HEK293 (cell line): Measurements from ENCODE around the gene PIGO.

ENCODE experiments used
- CTCF ChIA-PET: fragments of 350-600 bp; formaldehyde crosslinking; extraction: SDS; loops from one replicate; lab custom pipeline; 2021; ENCODE audit warnings: antibody characterized with exemption; lab: Yijun Ruan, JAX
- POLR2A ChIA-PET: fragments of 300-600 bp; formaldehyde crosslinking; extraction: SDS; loops from one replicate; lab custom pipeline; 2020; ENCODE audit warnings: antibody characterized with exemption, inconsistent platforms; lab: Yijun Ruan, JAX
- H3K27ac ChIP-seq: fragments of 200-500 bp; sonication (Bioruptor generic); 2 replicates; pipeline ENCODE4 v1.5.1; 2014; ENCODE audit warnings: low read depth, low read length, control low read depth, inconsistent platforms; ENCODE audit errors: extremely low read depth
- H3K36me3 ChIP-seq, 2 experiments: fragments of 200-500 bp in 1 of 2; sonication (Bioruptor generic) in 1 of 2; 1 replicate in 1 of 2; 2 replicates in 1 of 2; pipeline ENCODE4 v1.5.1; 2014 to 2017; ENCODE audit warnings: inconsistent platforms in 2 of 2, low read length in 2 of 2; ENCODE audit not compliant: control insufficient read depth in 2 of 2, insufficient read depth in 1 of 2
- H3K4me1 ChIP-seq: fragments of 200-500 bp; sonication (Bioruptor generic); 2 replicates; pipeline ENCODE4 v1.5.1; 2014; ENCODE audit warnings: mild to moderate bottlenecking, low read length, inconsistent platforms; ENCODE audit not compliant: control insufficient read depth, insufficient read depth
- H3K4me3 ChIP-seq: 2 replicates; pipeline ENCODE4 v1.5.1; 2011; ENCODE audit warnings: low read depth, mild to moderate bottlenecking, control low read depth, low read length, moderate library complexity
- H3K9me3 ChIP-seq: fragments of 200-500 bp; sonication (Bioruptor generic); 2 replicates; pipeline ENCODE4 v1.5.1; 2014; ENCODE audit warnings: low read depth, low read length, inconsistent platforms; ENCODE audit not compliant: control insufficient read depth, insufficient read depth
- GFI1B ChIP-seq: fragments of 450-650 bp; formaldehyde crosslinking; IDR thresholded peaks from 2 replicates; pipeline ENCODE4 v1.5.1; 2016; ENCODE audit warnings: missing biosample characterization, missing genetic modification characterization
- IKZF3 ChIP-seq: fragments of 450-650 bp; IDR thresholded peaks from 2 replicates; pipeline ENCODE4 v1.5.0; 2018; ENCODE audit warnings: missing biosample characterization, mild to moderate bottlenecking, missing genetic modification characterization, moderate library complexity
- OVOL3 ChIP-seq: fragments of 450-650 bp; formaldehyde crosslinking; IDR thresholded peaks from 2 replicates; pipeline ENCODE4 v1.5.1; 2016; ENCODE audit warnings: missing biosample characterization, missing genetic modification characterization
- SCRT2 ChIP-seq: fragments of 450-650 bp; formaldehyde crosslinking; IDR thresholded peaks from 2 replicates; pipeline ENCODE4 v1.5.1; 2016; ENCODE audit warnings: missing biosample characterization, missing genetic modification characterization
- TCF7L2 ChIP-seq: IDR thresholded peaks from 2 replicates; pipeline ENCODE4 v1.6.1; 2011; ENCODE audit warnings: low read depth, mild to moderate bottlenecking, inconsistent platforms, low read length, moderate library complexity, borderline replicate concordance
- WT1 ChIP-seq: fragments of 450-650 bp; formaldehyde crosslinking; IDR thresholded peaks from 2 replicates; pipeline ENCODE4 v1.5.1; 2016; ENCODE audit warnings: missing biosample characterization, missing genetic modification characterization
- ZBTB11 ChIP-seq: fragments of 450-650 bp; formaldehyde crosslinking; conservative IDR thresholded peaks from 2 replicates; pipeline ENCODE4 v1.5.1; 2016; ENCODE audit warnings: low read depth, missing biosample characterization, missing genetic modification characterization
- ZBTB7A ChIP-seq: fragments of 450-650 bp; formaldehyde crosslinking; IDR thresholded peaks from 2 replicates; pipeline ENCODE4 v1.5.1; 2016; ENCODE audit warnings: low read depth, missing biosample characterization, missing genetic modification characterization
- ZBTB8A ChIP-seq: fragments of 450-650 bp; formaldehyde crosslinking; IDR thresholded peaks from 2 replicates; pipeline ENCODE4 v1.5.1; 2016; ENCODE audit warnings: missing biosample characterization, missing genetic modification characterization
- ZNF112 ChIP-seq: fragments of 450-650 bp; formaldehyde crosslinking; IDR thresholded peaks from 2 replicates; pipeline ENCODE4 v1.5.0; 2017; ENCODE audit warnings: missing biosample characterization, missing genetic modification characterization
- ZNF174 ChIP-seq: fragments of 450-650 bp; formaldehyde crosslinking; IDR thresholded peaks from 2 replicates; pipeline ENCODE4 v1.5.0; 2017; ENCODE audit warnings: missing biosample characterization, mild to moderate bottlenecking, missing genetic modification characterization
- ZNF184 ChIP-seq: fragments of 450-650 bp; IDR thresholded peaks from 2 replicates; pipeline ENCODE4 v1.5.1; 2018; ENCODE audit warnings: missing biosample characterization, mild to moderate bottlenecking, missing genetic modification characterization
- ZNF248 ChIP-seq: fragments of 450-650 bp; formaldehyde crosslinking; IDR thresholded peaks from 2 replicates; pipeline ENCODE4 v1.5.1; 2017; ENCODE audit warnings: missing biosample characterization, missing genetic modification characterization
- ZNF26 ChIP-seq: fragments of 450-650 bp; formaldehyde crosslinking; IDR thresholded peaks from 2 replicates; pipeline ENCODE4 v1.5.1; 2016; ENCODE audit warnings: missing biosample characterization, missing genetic modification characterization
- ZNF37A ChIP-seq: fragments of 450-650 bp; IDR thresholded peaks from 2 replicates; pipeline ENCODE4 v1.5.1; 2018; ENCODE audit warnings: missing biosample characterization, missing genetic modification characterization
- ZNF416 ChIP-seq: fragments of 450-650 bp; formaldehyde crosslinking; IDR thresholded peaks from 2 replicates; pipeline ENCODE4 v1.5.1; 2016; ENCODE audit warnings: missing biosample characterization, missing genetic modification characterization
- ZNF510 ChIP-seq: fragments of 450-650 bp; formaldehyde crosslinking; IDR thresholded peaks from 2 replicates; pipeline ENCODE4 v1.5.1; 2018; ENCODE audit warnings: mild to moderate bottlenecking, missing genetic modification characterization, missing biosample characterization; ENCODE audit not compliant: insufficient replicate concordance
- ZNF514 ChIP-seq: fragments of 450-650 bp; formaldehyde crosslinking; IDR thresholded peaks from 2 replicates; pipeline ENCODE4 v1.5.1; 2016; ENCODE audit warnings: missing biosample characterization, missing genetic modification characterization
- ZNF518A ChIP-seq: fragments of 450-650 bp; formaldehyde crosslinking; conservative IDR thresholded peaks from 2 replicates; pipeline ENCODE4 v1.5.1; 2016; ENCODE audit warnings: low read depth, missing biosample characterization, missing genetic modification characterization
- ZNF600 ChIP-seq: fragments of 450-650 bp; formaldehyde crosslinking; IDR thresholded peaks from 2 replicates; pipeline ENCODE4 v1.5.1; 2016; ENCODE audit warnings: missing biosample characterization, missing genetic modification characterization

Gene PIGO

GRCh38 chr9:35057271-35057620 lies 39.1 kb downstream of the PIGO start:
- ChIA-PET CTCF (interaction anchor here (2.0 kb wide), 1 partner anchor 63 kb away, joined by 7 read pairs; no protein-coding TSS in a partner anchor), POLR2A (interaction anchor here (2.7 kb wide), 1 partner anchor 22 kb away, joined by 7 read pairs; the partner anchor contains the start of gene FANCG)
- no peaks in the 10 kb centered on the region for H3K4me1 ChIP-seq
- H3K9me3 ChIP-seq: no peaks in the 10 kb centered on the region
- no peak overlapping the region for H3K27ac ChIP-seq
- H3K36me3 ChIP-seq: peaks cover 43 to 89% of the 10 kb centered on the region in 2 experiments
- no peak overlapping the region for H3K4me3 ChIP-seq
- TF ChIP-seq ZNF37A (tag by site-specific recombination) (no peak), OVOL3 (tag by site-specific recombination) (no peak), ZNF184 (tag by site-specific recombination) (no peak)

GRCh38 chr9:35056571-35057270 lies 39.7 kb downstream of the PIGO start:
- POLR2A ChIA-PET: interaction anchor here (0.7 to 2.7 kb wide), 3 partner anchors 11 to 23 kb away, joined by 3 to 7 read pairs (median 5); partner anchors contain the start of genes FANCG and VCP
- Histone ChIP-seq H3K4me3 (no peak overlapping the region), H3K4me1 (no peaks in the 10 kb centered on the region), H3K27ac (no peak overlapping the region), H3K36me3 (peaks cover 41 to 87% of the 10 kb centered on the region in 2 experiments), H3K9me3 (no peaks in the 10 kb centered on the region)
- CTCF ChIA-PET: interaction anchor here (2.0 kb wide), 1 partner anchor 62 kb away, joined by 7 read pairs; no protein-coding TSS in a partner anchor
- TF ChIP-seq ZBTB7A (tag by site-specific recombination) (no peak), WT1 (tag by site-specific recombination) (no peak), ZBTB11 (tag by site-specific recombination) (no peak), ZNF174 (tag by site-specific recombination) (no peak), ZNF600 (tag by site-specific recombination) (no peak), ZNF416 (tag by site-specific recombination) (no peak), SCRT2 (tag by site-specific recombination) (no peak), GFI1B (tag by site-specific recombination) (no peak)

- H3K4me3 ChIP-seq: no peak overlapping the region
- ChIA-PET POLR2A (interaction anchor here (1.9 to 2.7 kb wide), 2 partner anchors 17 to 25 kb away, joined by 5 to 7 read pairs; partner anchors contain the start of genes FANCG and VCP), CTCF (interaction anchor here (0.6 to 2.1 kb wide), 3 partner anchors 42 to 768 kb away, joined by 3 to 8 read pairs (median 4); partner anchors contain the start of gene PIGO)
- no peaks in the 10 kb centered on the region for H3K4me1 ChIP-seq
- H3K36me3 ChIP-seq: peaks cover 25 to 85% of the 10 kb centered on the region in 2 experiments
- no peaks in the 10 kb centered on the region for H3K9me3 ChIP-seq
- no peak overlapping the region for H3K27ac ChIP-seq
- TF ChIP-seq ZNF26 (tag by site-specific recombination): no peak
- TF ChIP-seq ZNF510 (tag by site-specific recombination): no peak
- TF ChIP-seq ZBTB8A: no peak
- no peak for TF ChIP-seq ZNF112
- no peak for TF ChIP-seq ZNF518A (tag by site-specific recombination)
- TF ChIP-seq IKZF3 (tag by site-specific recombination): no peak
- no peak for TF ChIP-seq ZNF248 (tag by site-specific recombination)
- TF ChIP-seq ZNF514 (tag by site-specific recombination): no peak
- no peak for TF ChIP-seq TCF7L2
Observed at GRCh38 chr9:35054871-35055644, 41.3 kb downstream of the PIGO start.
